HG02938 (cell line): ENCODE measurements around the gene POR.

ENCODE experiments used
- ATAC-seq: cut with Tn5 transposase; IDR thresholded peaks from one replicate; pipeline ENCODE4 v1.9.1; 2021; ENCODE audit warnings: mild to moderate bottlenecking, moderate library complexity; ENCODE audit not compliant: unreplicated experiment

The POR gene

GRCh38 chr7:75915416-75916156 lies 631 bp downstream of the POR start:
- no peak for ATAC-seq

GRCh38 chr7:75916259-75916658 lies 1.3 kb downstream of the POR start:
- ATAC-seq: no peak

GRCh38 chr7:75916685-75917634 lies 2.0 kb downstream of the POR start:
- ATAC-seq: no peak

- ATAC-seq: no peak
These were observed 5.6 kb downstream of the POR start for GRCh38 chr7:75920431-75921161.

GRCh38 chr7:75921479-75921878 lies 6.5 kb downstream of the POR start:
- ATAC-seq: no peak

DNA sequence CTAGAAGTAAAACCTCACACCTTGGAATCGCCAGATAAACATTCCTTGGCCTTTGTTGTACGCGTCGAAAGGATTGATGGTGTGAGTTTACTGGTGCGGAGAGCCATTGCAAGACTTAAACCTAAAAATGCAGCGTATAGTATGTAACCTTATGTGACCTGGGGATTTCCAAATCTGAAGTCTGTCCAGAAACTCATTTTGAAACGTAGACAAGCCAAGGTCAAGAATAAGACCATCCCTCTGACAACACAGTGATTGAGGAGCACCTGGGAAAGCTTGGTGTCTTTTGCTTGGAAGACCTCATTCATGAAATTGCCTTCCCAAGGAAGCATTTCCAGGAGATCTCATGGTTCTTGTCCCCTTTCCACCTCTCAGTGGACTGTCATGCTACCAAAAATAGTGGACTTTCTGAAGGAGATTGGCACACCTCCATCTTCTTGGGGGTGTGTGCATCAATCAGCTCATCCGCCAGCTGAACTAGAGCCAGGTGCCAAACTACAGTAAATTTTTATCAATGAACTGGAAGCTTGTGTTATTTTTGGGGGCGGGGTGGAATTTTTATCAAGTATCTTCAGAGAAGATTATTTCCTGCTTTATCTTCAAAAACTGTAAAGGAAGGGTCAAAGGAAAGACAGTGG lies 8.1 kb downstream of the POR start:
- ATAC-seq: no peak

DNA sequence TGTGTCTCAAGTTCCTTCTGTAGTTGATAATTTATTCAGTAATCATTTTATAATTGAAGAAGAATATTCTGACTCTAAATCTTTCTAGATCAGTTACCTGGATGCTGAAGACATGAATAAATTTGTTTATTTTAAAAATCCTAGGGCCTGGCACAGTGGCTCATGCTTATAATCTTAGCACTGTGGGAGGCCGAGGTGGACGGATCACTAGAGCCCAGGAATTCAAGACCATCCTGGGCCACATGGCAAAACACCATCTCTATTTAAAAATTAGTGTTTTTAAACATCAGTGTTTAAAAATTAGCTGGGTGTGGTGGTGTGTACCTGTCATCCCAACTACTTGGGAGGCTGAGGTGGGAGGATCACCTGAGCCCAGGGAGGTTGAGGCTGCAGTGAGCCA lies 9.3 kb downstream of the POR start:
- no peak for ATAC-seq

DNA sequence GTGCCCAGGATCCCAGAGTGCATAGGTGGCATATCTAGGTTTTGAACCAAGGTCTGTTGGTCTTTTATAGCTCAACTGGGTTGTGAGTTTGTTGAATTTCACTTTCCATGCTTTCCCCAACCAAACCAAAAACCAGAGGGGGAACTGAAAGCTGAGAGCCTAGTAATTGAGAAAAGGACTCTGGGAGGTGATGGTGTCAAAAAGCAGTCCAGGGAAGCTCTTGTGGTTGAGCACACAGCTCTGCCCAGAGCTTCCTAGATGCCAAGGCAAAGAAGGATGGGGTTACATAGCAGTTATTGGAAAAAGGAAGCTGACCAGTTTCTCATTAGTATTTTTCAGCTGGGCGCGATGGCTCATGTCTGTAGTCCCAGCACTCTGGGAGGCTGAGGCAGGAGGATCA lies 9.9 kb downstream of the POR start:
- ATAC-seq: no peak

- ATAC-seq: no peak
These were observed 10.9 kb downstream of the POR start for GRCh38 chr7:75925717-75926435.

GRCh38 chr7:75928568-75928914 lies 13.6 kb downstream of the POR start:
- no peak for ATAC-seq

DNA sequence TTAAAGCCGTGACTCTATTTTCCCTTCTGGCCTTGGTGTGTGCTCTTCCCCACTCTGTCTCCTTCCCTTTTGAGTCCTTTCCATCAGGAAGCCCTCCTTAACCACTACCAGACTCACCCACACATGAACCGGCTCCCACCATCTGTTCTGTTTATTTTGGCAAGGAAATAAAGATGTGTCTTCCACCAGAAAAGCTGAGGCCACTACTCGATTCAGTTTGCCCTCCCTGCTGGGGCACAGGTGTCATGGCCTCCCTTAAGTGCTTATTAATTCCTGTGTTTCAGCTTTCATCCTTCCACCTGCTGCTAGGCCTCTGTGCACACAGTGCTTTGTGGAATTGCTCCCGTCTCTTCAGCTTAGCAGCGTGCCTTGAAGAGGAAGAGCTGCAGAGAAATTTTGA lies 16.7 kb downstream of the POR start:
- no peak for ATAC-seq

GRCh38 chr7:75937958-75938786 lies 23.2 kb downstream of the POR start:
- no peak for ATAC-seq

DNA sequence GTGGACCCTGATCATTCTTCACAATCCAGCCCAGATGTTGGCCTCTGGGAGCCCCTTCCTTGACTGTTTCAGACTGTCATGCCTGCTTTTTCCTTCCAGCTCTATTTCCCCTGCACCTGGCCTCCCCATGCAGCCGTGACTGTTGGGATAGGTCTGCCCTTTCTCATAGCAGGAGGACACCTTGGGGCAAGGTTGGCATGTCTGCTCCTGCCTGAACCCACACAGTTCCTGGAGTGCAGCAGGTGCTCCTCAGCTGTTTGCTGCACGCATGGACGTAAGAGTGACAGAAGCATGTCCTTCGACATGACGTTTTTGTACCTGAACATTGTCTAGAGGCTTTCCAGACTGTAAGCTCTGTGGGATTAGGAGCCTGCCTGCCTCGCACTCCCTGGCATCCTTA lies 24.0 kb downstream of the POR start:
- ATAC-seq: no peak

DNA sequence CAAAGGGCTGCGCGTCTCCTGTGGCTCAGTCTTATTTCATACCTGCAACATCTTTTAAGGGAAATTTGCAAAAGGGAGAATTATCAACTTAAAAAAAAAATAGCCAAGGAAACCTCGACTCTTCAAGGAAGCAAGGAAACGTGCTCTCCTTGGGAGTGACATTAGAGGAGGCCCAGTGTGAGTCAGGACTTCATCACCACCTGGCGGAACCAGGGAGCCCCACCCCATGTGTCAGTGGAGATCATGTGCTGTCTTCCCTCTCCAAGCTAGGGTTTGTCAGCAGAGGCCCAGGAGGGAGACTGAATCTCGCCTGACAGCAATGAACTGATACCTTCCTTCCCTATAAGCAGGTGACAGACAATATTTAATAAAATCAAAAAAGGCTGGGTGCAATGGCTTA lies 28.9 kb downstream of the POR start:
- no peak for ATAC-seq

- no peak for ATAC-seq
These were observed 29.6 kb downstream of the POR start for GRCh38 chr7:75944507-75944906.

DNA sequence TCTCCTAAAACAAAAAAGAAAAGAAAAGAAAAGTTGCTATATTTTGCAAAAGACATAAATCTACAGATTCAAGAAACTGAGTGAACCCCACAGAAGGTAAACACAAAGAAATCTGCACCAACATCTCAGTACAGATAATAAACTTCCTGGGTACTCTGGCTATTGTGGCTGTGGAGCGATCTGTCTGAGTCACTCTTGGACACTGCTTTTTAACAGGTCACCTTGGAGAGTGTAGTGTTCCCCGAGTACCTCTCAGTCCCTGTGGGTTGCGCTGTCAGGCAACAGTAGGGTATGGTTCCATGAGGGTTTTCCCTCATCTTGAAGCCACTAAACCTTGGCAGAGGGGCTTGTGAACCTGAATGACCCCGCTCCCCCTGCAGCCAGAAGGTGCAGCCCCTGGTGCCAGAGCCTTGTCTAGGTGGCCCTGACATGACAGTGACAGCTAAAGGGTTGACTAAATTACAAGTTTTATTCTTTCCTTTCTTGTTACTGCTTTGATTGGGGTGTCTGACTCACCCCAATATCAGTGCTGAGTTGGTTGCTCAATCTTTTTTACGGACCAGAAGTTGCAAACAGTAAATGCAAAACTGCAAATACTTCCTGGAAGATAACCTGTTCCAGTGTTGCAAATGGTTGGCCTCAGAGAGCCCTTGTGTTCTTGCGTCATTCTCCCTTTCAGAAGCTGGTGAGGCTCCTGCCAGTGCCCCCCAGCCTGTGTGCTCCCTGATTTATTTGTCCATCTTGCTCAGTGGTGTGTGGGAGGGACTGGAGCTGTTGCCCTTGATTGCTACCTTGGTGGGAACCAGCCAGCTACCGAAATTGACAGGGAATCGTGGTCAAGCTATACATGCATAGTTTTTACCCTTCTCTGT lies 30.6 kb downstream of the POR start:
- no peak for ATAC-seq

DNA sequence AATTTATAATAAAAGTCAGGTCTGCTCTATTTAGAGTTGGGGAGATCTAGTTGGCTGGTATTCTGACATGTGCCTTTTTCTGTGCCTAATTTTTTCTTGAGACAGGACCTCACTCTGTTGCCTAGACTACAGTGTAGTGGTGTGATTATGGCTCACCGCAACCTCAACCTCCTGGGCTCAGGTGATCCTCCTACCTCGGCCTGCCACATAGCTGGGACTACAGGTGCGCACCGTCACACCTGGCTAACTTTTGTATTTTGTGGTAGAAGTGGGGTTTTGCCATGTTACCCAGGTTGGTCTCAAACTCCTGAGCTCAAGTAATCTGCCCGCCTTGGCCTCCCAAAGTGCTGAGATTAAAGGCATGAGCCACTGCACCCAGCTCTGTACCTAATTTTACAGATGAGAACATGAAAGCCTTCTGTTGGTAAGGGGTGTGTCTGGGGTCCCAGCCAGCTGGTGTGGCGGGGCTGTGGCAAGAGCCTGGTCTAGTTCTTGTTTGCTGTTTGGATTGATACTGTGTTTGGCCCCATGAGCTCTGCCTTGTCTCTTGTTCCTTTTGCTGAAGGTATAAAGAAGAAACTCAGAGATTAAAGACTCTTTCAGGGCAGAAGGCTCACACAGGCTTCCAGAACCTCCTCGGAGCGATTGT lies 31.4 kb downstream of the POR start:
- ATAC-seq: no peak

DNA sequence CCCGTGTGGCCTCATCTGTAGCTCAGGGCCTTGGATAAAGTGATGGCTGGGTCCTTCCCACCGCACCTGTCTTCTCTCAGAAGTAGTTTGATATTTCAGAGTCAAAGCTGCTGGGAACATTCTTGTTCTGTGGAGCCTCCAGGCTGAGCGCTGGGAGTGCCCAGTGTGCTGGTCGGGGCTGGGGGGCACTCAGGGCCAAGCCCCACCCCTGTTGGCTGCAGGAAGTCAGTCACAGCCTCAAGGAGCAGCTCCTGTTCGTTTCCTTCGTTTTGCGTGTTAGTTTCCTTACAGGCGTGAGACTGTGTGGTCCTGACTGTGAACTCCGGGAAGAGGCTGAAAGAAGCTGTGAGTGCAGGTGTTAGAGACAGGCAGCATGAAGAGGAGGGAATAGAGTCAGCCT lies 33.2 kb downstream of the POR start:
- ATAC-seq: no peak
